Non-pigmented ciliary epithelial cell (primary cell): ENCODE measurements around the gene ASB11.

Experiments
- DNase-seq: peaks from one replicate; pipeline ENCODE4 v3.0.0-alpha.2; 2010; ENCODE audit warnings: low read depth

The ASB11 gene

GRCh38 chrX:15315509-15315908, at the start of gene ASB11:
ASB11 (minus strand) TSS chrX:15315640; CDS start chrX:15315605, 35 bp downstream.
- DNase-seq = no peak

GRCh38 chrX:15359701-15360100, 44.3 kb upstream of the ASB11 start:
- DNase-seq = no peak

DNA sequence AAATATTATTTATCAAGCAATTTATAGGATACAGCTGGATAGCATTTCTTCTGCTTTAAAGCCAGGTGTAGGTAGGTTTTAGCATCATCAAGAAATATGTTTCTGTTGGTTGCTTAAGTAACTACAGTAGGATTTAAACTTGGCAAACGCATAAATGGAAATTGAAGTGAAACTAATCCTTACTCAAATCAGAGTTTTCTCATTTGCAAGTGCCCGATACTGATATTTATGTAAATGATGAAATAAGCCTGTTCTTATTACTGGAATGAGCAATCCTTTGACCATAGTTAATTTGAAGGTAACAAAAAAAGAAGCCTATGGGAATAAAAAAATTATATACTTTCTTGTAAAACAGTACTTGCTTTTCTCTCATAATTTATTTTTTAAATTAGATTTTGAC, 43.1 kb upstream of the ASB11 start:
- DNase-seq = no peak

DNA sequence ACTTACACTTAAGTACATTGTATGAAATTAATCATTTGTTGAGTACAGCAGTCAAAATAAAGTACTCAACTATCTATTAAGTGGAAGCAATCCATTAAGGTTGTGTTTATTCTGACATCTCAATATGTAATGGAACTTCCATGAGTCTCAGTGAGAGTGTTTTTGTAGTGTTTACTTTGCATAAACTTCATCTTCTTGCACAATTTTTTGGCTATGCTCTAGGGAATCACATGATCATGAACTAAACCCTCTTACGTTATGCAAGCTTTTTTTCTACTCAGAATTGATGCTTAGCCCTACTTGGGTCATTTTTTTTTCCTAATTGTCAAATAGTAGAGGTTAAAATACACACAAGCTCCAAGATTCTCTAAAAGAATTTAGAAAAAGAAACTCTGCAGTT, 41.0 kb upstream of the ASB11 start:
- no peak for DNase-seq

GRCh38 chrX:15350329-15350996, 35.0 kb upstream of the ASB11 start:
- DNase-seq = no peak

DNA sequence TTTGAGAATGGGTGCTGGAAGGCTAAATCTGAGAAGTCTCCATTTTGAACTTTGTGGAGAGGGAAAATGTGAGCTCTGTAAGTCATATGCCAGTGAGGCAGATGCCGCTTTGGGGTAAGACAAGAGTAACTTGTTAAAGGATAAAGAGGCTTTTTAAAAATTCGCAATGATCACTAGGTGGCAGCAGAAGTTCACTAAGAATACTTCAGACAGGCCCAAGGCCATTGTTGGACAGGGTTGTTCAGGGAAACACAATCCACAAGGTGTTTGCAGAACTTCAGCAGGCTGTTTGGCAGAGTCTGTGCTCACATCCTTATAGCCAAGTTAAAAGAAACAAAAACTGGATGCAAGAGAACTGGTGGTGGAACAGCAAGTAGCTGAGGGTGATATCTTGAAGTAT, 33.6 kb upstream of the ASB11 start:
- peak; percentile 19 for DNase-seq

DNA sequence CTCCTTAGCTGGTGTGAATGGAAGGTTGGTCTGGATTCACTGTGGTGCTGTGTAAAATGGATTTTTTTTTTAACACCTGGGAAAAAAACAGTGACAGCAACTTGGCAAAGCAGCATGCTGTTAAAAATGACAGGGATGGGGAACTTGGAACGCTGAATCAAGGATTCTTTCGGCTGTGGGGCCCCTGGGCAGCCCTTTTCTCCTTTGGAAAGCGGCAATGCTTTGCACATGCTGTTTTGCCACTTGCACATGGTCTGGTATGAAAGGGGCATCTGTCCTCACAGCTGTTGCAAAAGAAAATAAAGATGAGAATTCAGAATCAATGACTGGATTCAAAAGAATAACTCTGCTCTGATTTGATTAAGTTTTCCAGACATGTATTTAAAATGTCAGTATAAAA, 30.5 kb upstream of the ASB11 start:
- DNase-seq = no peak

GRCh38 chrX:15344106-15344505, 28.7 kb upstream of the ASB11 start:
- no peak for DNase-seq

GRCh38 chrX:15343075-15343476, 27.6 kb upstream of the ASB11 start:
- no peak for DNase-seq

- DNase-seq = no peak
Observed at GRCh38 chrX:15340867-15341266, 25.4 kb upstream of the ASB11 start.

- peak; percentile 18 for DNase-seq
Observed at GRCh38 chrX:15336023-15336413, 20.6 kb upstream of the ASB11 start.

DNA sequence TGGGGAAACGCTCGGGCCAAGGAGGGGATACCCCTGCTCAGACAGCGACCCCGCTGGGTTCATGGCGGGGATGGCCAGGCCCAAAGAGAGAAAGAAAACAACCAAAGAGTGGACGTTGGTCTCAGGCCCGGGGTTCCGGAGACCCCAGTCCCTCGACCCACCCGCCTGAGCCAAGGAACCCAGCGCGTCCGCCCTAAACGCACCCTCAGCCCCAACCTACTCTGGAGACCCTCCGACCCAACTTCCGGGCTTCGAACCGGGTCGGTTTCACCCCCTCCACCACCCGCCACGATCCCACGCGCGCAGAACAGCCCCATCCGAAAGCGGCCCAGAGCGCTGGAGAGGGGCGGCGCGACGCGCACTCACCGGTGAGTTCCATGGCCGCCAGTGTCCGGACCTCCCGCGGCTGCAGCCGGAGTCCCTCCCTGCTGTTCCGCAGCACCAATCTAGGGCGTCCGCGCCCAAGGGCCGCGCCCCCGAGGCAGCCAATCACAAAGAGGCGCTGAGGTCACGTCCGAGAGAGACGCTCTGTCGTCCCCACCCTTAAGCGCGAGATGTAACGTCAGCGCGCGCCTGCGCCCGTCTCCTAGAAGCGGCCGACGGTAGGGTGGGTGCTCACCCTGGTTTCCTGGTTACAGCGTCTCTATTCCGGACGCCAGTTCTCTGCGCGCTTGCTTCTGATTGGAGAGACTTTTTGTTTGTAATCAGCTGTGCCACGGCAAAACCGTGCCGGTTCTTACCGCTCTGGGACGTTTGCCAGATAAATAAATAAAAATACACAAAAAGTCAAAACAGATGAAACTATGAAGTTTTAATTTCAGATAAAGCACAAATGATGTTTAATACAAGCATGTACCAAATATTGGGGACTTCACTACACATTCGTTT, 19.9 kb upstream of the ASB11 start, which contains the start of gene PIGA:
Gene PIGA (minus strand): TSS at position 389 of the 888 bp plus-strand sequence. CDS start 3,593 bp downstream, outside the sequence.
- peak; percentile 86 for DNase-seq

GRCh38 chrX:15334561-15334960, 19.1 kb upstream of the ASB11 start:
- DNase-seq = no peak

GRCh38 chrX:15328821-15329220, 13.4 kb upstream of the ASB11 start:
- no peak for DNase-seq

DNA sequence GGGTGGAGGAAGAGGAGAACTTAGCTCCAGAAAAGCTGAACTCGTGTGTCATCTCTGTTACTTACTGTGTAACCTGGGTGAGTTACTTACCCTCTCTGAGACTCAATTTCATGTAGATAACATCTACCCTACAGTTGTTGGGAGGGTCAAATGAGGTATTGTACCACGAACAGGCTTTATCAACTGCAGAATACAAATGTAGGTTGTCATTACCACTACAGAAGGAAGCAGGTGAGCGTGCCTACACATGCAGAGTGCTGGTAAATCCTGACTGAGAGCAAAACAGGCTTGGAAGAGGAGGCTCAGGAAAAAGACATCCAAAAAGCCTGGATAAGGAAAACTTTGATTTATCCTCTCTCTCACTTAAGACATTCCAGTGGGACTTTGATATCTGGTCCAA, 12.7 kb upstream of the ASB11 start:
- DNase-seq = no peak

DNA sequence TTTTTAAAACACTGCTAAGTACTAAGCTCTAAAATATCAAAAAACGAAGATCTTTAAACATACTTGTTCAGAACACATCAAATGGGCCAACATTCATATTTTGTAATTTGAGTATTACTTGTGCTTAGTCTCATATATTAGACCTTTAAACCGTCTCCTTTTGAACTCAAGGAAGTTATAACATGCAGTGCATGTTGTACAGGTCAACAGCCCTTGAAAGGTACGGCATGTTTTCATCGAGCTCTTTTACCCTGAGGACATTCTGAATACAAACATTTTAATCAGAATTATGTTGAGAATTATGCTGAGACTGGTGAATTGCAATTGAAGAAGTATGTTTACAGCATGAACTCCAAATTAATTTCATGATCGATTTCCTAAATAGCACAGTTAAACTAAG, 7.0 kb upstream of the ASB11 start:
- DNase-seq = no peak

GRCh38 chrX:15322072-15322471, 6.6 kb upstream of the ASB11 start:
- no peak for DNase-seq

- DNase-seq = no peak
Observed at GRCh38 chrX:15321447-15321846, 6.0 kb upstream of the ASB11 start.

DNA sequence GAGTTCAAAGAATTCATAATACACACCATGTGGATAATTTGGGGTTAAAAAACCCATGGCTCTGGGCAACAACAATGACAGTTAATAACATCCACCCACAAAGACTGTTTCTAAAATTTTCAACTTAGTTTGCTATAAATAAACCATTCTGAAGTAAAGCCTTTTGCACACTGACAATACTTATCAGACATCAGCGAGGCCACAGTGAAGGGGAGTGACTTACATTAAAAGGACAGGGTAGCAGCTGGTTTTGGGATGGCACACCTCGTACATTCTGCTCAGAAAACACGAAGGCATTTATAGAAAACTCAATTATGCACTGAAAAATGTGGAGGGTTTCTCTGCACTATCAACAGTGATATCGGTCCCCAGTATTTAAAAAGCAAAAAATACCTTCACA, 4.9 kb upstream of the ASB11 start:
- no peak for DNase-seq

- DNase-seq = no peak
Observed at GRCh38 chrX:15319075-15319474, 3.6 kb upstream of the ASB11 start.

DNA sequence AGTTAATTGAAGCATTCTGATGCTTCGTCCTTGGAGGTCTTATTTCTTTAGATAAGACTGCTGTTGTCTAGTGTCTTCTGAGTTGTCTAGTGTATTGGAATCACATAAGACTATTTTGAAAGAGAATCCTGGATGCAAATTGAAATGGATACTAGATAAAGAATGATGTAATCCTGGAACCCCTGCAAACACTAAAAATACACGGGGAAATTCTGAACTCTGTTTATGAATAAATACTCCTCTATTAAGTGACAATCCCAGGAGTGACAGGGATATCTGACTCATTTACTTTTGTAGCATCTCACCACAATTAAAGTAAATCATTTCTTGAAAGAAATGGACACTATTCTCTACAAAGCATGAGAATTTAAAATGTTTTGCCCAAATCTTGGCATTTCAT, 968 bp downstream of the ASB11 start:
- DNase-seq = no peak

DNA sequence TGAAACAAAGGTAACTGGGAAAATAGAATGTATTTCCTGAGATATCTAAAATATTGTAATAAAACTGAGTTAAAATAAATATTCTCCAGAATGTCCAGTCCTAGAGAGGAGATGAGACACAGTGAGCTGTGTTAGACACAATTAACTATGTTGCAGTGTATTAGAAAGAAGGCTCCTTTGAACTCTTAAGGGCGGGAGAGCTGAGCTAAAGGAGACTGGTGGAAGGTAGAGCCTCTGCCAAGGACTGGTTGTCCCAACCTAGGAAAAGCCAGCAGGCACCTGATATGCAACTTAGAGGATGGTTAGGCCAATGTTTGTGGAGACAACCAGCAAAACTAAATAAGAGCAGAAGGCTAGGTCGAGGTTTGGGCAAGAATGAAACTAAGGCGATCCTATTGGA, 4.3 kb downstream of the ASB11 start:
- no peak for DNase-seq

- no peak for DNase-seq
Observed at GRCh38 chrX:15310117-15310516, 5.3 kb downstream of the ASB11 start.
